ENCODE measurements around the gene BMI1.
"Not testable (repeated sequence)": the region's sequence is repeated elsewhere in the genome, so short reads cannot be mapped to it uniquely, and the experiment has no call there.

Gene BMI1

DNA sequence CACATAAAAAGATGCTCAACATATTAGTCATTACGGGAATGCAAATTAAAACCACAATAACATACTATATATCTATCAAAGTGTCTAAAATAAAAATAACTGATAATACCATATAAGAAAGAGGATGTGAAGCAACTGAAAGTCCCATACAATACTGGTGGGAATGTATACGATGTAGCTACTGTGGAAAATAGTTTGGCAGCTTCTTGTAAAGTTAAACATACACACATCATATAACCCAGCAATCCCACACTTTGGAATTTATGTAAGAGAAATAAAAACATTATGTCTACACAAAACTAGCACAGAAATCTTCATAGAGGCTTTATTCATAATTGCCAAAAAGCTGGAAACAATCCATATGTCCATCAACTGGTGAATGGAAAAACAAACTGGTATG, 15.2 kb upstream of the BMI1 start:
- Histone ChIP-seq H3K4me2 (no peak overlapping the region), H3K27me3 (peaks cover 31 to 46% (median 36%) of the 10 kb centered on the region in 11 experiments), H4K20me1 (peaks cover 0 to 6% (median 0%) of the 10 kb centered on the region in 11 experiments; a peak in 2 of 22 replicates), H3K4me1 (no peaks in the 10 kb centered on the region), H3K9ac (no peak overlapping the region), H3K4me3 (no peak overlapping the region), H3K9me3 (replicated peaks in 1 of 11) (peaks cover 0 to 3% (median 0%) of the 10 kb centered on the region in 11 experiments; a peak in 2 of 22 replicates), H3K27ac (no peak overlapping the region), H3K36me3 (no peaks in the 10 kb centered on the region)
- no peak for TF ChIP-seq Cebpa-rat (IDR thresholded peaks at IDR 0.05)

GRCh38 chr10:22308390-22308789, 12.5 kb upstream of the BMI1 start:
- no peak for TF ChIP-seq Cebpa-rat (IDR thresholded peaks at IDR 0.05)
- Histone ChIP-seq H3K27ac (no peak overlapping the region), H3K4me2 (no peak overlapping the region), H3K36me3 (no peaks in the 10 kb centered on the region), H3K27me3 (peaks cover 58 to 72% (median 62%) of the 10 kb centered on the region in 11 experiments), H3K4me1 (no peaks in the 10 kb centered on the region), H4K20me1 (peaks cover 0 to 21% (median 0%) of the 10 kb centered on the region in 11 experiments; a peak in 3 of 22 replicates), H3K4me3 (no peak overlapping the region), H3K9ac (no peak overlapping the region), H3K9me3 (replicated peaks in 1 of 11) (peaks cover 0 to 3% (median 0%) of the 10 kb centered on the region in 11 experiments; a peak in 2 of 22 replicates)

DNA sequence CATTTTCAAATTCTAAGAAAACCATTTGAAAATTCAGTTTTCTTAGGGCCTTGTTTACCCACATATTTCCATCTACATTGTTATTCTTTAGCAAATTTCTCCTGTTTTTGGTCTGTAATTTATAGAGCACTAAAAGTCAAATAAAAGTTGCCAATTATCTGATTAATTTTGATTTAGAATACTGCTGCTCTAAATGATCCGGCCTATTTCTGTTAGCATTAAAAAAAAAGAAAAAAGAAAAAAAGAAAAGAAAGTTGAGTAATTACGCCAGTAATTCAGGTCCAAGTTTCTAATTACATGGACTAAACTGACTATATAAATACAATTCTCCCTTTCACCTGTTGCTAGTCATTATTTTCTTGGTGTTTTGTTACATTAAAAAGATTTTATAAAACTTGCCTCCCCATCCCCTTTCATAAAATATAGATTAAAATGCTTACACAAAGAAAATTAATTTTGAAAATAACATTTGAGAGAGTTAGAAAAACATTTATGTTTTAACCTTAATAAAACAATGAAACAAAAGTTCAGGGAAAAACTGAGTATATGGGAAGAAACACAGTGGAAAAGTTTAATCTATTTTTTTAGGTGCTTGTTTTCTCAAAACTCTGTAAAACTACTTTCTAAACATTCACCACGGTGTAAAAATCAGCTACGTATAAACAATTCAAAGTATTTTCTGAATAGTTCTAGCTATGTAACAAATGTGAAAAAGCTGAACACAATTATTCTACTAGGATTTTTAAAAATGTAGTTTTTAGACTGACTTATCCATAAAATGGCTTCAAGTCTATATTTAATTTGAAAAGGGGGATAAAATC, 11.5 kb upstream of the BMI1 start:
- peaks cover 68 to 82% (median 72%) of the 10 kb centered on the region in 11 experiments for H3K27me3 ChIP-seq
- H3K27ac ChIP-seq: no peak overlapping the region
- no peak overlapping the region for H3K4me3 ChIP-seq
- H4K20me1 ChIP-seq: peaks cover 0 to 29% (median 0%) of the 10 kb centered on the region in 11 experiments; a peak in 3 of 22 replicates
- H3K4me2 ChIP-seq: no peak overlapping the region
- H3K4me1 ChIP-seq: no peaks in the 10 kb centered on the region
- no peak overlapping the region for H3K9ac ChIP-seq
- H3K9me3 ChIP-seq (replicated peaks in 1 of 11): no peaks in the 10 kb centered on the region; a peak in 1 of 22 replicates
- H3K36me3 ChIP-seq: no peaks in the 10 kb centered on the region
- TF ChIP-seq Cebpa-rat (IDR thresholded peaks at IDR 0.05): no peak

GRCh38 chr10:22310012-22310411, 10.9 kb upstream of the BMI1 start:
- not testable (repeated sequence) for H3K27ac ChIP-seq; H3K4me3 ChIP-seq; H3K9me3 ChIP-seq (replicated peaks in 1 of 11); H3K4me1 ChIP-seq; H3K4me2 ChIP-seq; H3K9ac ChIP-seq; H3K36me3 ChIP-seq
- peaks cover 0 to 33% (median 0%) of the 10 kb centered on the region in 11 experiments; a peak in 6 of 22 replicates for H4K20me1 ChIP-seq
- H3K27me3 ChIP-seq: peaks cover 74 to 89% (median 79%) of the 10 kb centered on the region in 11 experiments

- no peak overlapping the region for H3K9ac ChIP-seq
Measured at GRCh38 chr10:22310928-22311327, 10.0 kb upstream of the BMI1 start.

GRCh38 chr10:22314852-22315251, 6.0 kb upstream of the BMI1 start:
- peak in 1 of 11 experiments; percentile 12; a peak in 1 of 22 replicates for TF ChIP-seq Cebpa-rat (IDR thresholded peaks at IDR 0.05)
- Histone ChIP-seq H3K4me1 (peaks cover 0 to 18% (median 7%) of the 10 kb centered on the region in 10 experiments; a peak in 9 of 20 replicates), H3K27me3 (peaks cover 93 to 100% (median 100%) of the 10 kb centered on the region in 11 experiments), H3K4me2 (peak overlapping the region in 7 of 11 experiments; percentile 62 to 92 (median 85); a peak in 8 of 22 replicates), H3K27ac (no peak overlapping the region), H4K20me1 (peaks cover 0 to 64% (median 15%) of the 10 kb centered on the region in 11 experiments; a peak in 13 of 22 replicates), H3K4me3 (no peak overlapping the region), H3K9me3 (replicated peaks in 1 of 11) (no peaks in the 10 kb centered on the region), H3K36me3 (no peaks in the 10 kb centered on the region), H3K9ac (no peak overlapping the region)

More at GRCh38 chr10:22310928-22311327, 10.0 kb upstream of the BMI1 start:
- TF ChIP-seq Cebpa-rat (IDR thresholded peaks at IDR 0.05): no peak
- Histone ChIP-seq H3K36me3 (no peaks in the 10 kb centered on the region), H4K20me1 (peaks cover 0 to 42% (median 7%) of the 10 kb centered on the region in 11 experiments; a peak in 12 of 22 replicates), H3K9me3 (replicated peaks in 1 of 11) (no peaks in the 10 kb centered on the region), H3K27ac (no peak overlapping the region), H3K4me1 (peaks cover 0 to 11% (median 2%) of the 10 kb centered on the region in 10 experiments; a peak in 5 of 20 replicates), H3K27me3 (peaks cover 83 to 98% (median 88%) of the 10 kb centered on the region in 11 experiments), H3K4me2 (no peak overlapping the region), H3K4me3 (no peak overlapping the region)

- Histone ChIP-seq H3K9ac (peak overlapping the region; percentile 86 to 95 (median 88)), H4K20me1 (peaks cover 0 to 65% (median 19%) of the 10 kb centered on the region in 11 experiments; a peak in 14 of 22 replicates), H3K4me1 (peaks cover 0 to 18% (median 7%) of the 10 kb centered on the region in 10 experiments; a peak in 9 of 20 replicates), H3K27me3 (peaks cover 94 to 100% (median 100%) of the 10 kb centered on the region in 11 experiments), H3K9me3 (replicated peaks in 1 of 11) (no peaks in the 10 kb centered on the region), H3K36me3 (no peaks in the 10 kb centered on the region), H3K27ac (peak overlapping the region; percentile 80 to 92 (median 90)), H3K4me3 (peak overlapping the region; percentile 61 to 79 (median 70)), H3K4me2 (peak overlapping the region; percentile 62 to 92 (median 85))
- TF ChIP-seq Cebpa-rat (IDR thresholded peaks at IDR 0.05): no peak
Measured at GRCh38 chr10:22315455-22316285, 5.2 kb upstream of the BMI1 start.

DNA sequence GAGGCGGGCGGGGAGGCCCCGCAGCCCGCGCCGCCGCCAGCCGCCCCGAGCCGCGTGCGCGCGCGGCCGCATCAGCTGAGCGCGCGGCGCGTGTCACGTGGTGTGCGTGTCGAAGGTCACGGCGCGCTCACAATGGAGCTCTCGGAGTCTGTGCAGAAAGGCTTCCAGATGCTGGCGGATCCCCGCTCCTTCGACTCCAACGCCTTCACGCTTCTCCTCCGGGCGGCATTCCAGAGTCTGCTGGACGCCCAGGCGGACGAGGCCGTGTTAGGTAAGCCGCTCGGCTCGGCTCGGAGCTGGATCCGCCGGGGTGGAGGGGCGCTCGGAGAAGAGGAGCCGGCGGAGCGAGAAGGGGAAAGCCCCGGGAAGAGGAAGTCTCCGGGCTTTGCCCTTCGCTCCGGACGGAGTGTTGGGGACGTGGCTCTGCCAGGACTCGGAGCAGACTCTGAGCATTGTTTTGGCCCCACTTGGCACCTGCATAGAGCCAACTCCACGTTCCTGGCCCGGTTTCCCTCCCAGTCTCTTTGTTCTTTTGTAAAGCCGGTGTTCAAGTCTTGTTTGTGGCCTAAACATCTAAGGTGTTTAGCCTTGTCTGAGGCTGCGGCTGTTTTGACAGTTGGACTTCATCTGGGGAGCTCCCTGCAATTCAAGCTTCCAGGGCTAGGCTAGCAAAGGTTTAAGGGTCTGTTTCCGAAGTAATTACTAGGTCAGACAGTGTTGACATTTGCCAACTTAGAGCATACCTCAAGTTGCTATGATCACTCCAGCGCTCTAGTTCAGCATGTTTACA, 4.4 kb upstream of the BMI1 start, which contains the start of gene COMMD3:
COMMD3 (plus strand) TSS at position 103 of the 790 bp plus-strand sequence; CDS start at position 133, 30 bp downstream.
- H3K4me1 ChIP-seq: peaks cover 0 to 18% (median 7%) of the 10 kb centered on the region in 10 experiments; a peak in 9 of 20 replicates
- peak within 1 kb of the TSS; percentile 86 to 95 (median 88) for H3K9ac ChIP-seq
- peak within 1 kb of the TSS; percentile 80 to 92 (median 90) for H3K27ac ChIP-seq
- peaks cover 91 to 99% (median 98%) of the 10 kb centered on the region in 11 experiments for H3K27me3 ChIP-seq
- H3K9me3 ChIP-seq (replicated peaks in 1 of 11): no peaks in the 10 kb centered on the region
- peaks cover 0 to 59% (median 19%) of the 10 kb centered on the region in 11 experiments; a peak in 14 of 22 replicates for H4K20me1 ChIP-seq
- TF ChIP-seq Cebpa-rat (IDR thresholded peaks at IDR 0.05): no peak
- peak within 1 kb of the TSS; percentile 62 to 92 (median 85) for H3K4me2 ChIP-seq
- H3K36me3 ChIP-seq: no peaks in the 10 kb centered on the region
- H3K4me3 ChIP-seq: peak within 1 kb of the TSS; percentile 61 to 79 (median 70)
